Keratinocyte (primary cell): ENCODE results near the gene CAP2. TPM values are rescaled to one million over a fixed set of nuclear protein-coding genes. Genes with fewer than 3 reads are reported as not detected.

Experiments used
- DNase-seq: peaks from one replicate; pipeline ENCODE4 v3.0.0-alpha.2; 2011; ENCODE audit warnings: low read depth, missing footprints, low spot score
- FAIRE-seq: peaks from 2 replicates; lab custom pipeline; 2011; peaks lifted over from hg19 to GRCh38; lab: Jason Lieb, UNC
- H2AFZ ChIP-seq: 2 replicates; pipeline ENCODE4 v1.6.0; 2012; ENCODE audit warnings: low read length, control low read depth, inconsistent platforms; ENCODE audit not compliant: control insufficient read depth
- H3K27ac ChIP-seq: 2 replicates; pipeline ENCODE4 v1.5.1; 2011; ENCODE audit warnings: low read length; ENCODE audit not compliant: control insufficient read depth, insufficient read depth
- H3K27me3 ChIP-seq: 3 replicates; pipeline ENCODE4 v1.6.0; 2011; ENCODE audit warnings: low read length; ENCODE audit not compliant: control insufficient read depth, insufficient read depth; ENCODE audit errors: extremely low read depth
- H3K36me3 ChIP-seq, 2 experiments: 2 replicates in 1 of 2; 3 replicates in 1 of 2; pipeline ENCODE4 v1.5.1; 2011; ENCODE audit warnings: low read length in 2 of 2, mild to moderate bottlenecking in 1 of 2; ENCODE audit not compliant: control insufficient read depth in 2 of 2, insufficient read depth in 2 of 2; ENCODE audit errors: extremely low read depth in 1 of 2
- H3K4me1 ChIP-seq: 3 replicates; pipeline ENCODE4 v1.5.1; 2011; ENCODE audit warnings: low read length; ENCODE audit not compliant: control insufficient read depth, insufficient read depth; ENCODE audit errors: extremely low read depth
- H3K4me2 ChIP-seq: 3 replicates; pipeline ENCODE4 v1.6.0; 2011; ENCODE audit warnings: low read depth, low read length; ENCODE audit not compliant: control insufficient read depth, insufficient read depth; ENCODE audit errors: extremely low read depth
- H3K4me3 ChIP-seq, 3 experiments: fragments of 200-600 bp in 1 of 3; sonication (generic) in 1 of 3; 2 replicates in 2 of 3; 3 replicates in 1 of 3; pipeline ENCODE4 v1.5.1; 2011 to 2016; ENCODE audit warnings: low read length in 3 of 3, mild to moderate bottlenecking in 3 of 3, control low read depth in 2 of 3, inconsistent platforms in 1 of 3, low read depth in 1 of 3, mixed read lengths in 1 of 3, mixed run types in 1 of 3, moderate library complexity in 1 of 3; ENCODE audit not compliant: control insufficient read depth in 2 of 3, insufficient read depth in 2 of 3; ENCODE audit errors: extremely low read depth in 1 of 3
- H3K79me2 ChIP-seq: 2 replicates; pipeline ENCODE4 v1.6.0; 2012; ENCODE audit warnings: low read length; ENCODE audit not compliant: control insufficient read depth, insufficient read depth
- H3K9ac ChIP-seq: 3 replicates; pipeline ENCODE4 v1.6.0; 2011; ENCODE audit warnings: low read length; ENCODE audit not compliant: control insufficient read depth, insufficient read depth; ENCODE audit errors: extremely low read depth
- H3K9me1 ChIP-seq: 3 replicates; pipeline ENCODE4 v1.6.0; 2011; ENCODE audit warnings: low read length; ENCODE audit not compliant: control insufficient read depth, insufficient read depth; ENCODE audit errors: extremely low read depth
- H3K9me3 ChIP-seq: 2 replicates; pipeline ENCODE4 v1.5.1; 2012; ENCODE audit warnings: low read depth, low read length; ENCODE audit not compliant: control insufficient read depth
- H4K20me1 ChIP-seq: 3 replicates; pipeline ENCODE4 v1.6.0; 2011; ENCODE audit warnings: low read length; ENCODE audit not compliant: control insufficient read depth, insufficient read depth; ENCODE audit errors: extremely low read depth
- CTCF ChIP-seq, 3 experiments: IDR thresholded peaks in 1 of 3; conservative IDR thresholded peaks in 1 of 3; optimal IDR thresholded peaks in 1 of 3; 2 replicates in 2 of 3; 3 replicates in 1 of 3; pipeline versions ENCODE3 to v1.5.1; 2011; ENCODE audit warnings: low read length in 3 of 3, mild to moderate bottlenecking in 3 of 3, moderate library complexity in 2 of 3, control low read depth in 1 of 3, inconsistent platforms in 1 of 3; ENCODE audit not compliant: insufficient read depth in 2 of 3; ENCODE audit errors: extremely low read depth in 1 of 3
- EZH2 ChIP-seq: IDR thresholded peaks from one replicate; pipeline ENCODE4 v1.6.1; 2012; ENCODE audit warnings: inconsistent platforms, mild to moderate bottlenecking, low read length, moderate library complexity
- dilution Hi-C: fragments of 300-500 bp; cut with MboI; formaldehyde crosslinking; loops from one replicate; pipeline ENCODE4 v1.7.0; 2020; ENCODE audit warnings: low sequenced_read_pairs; ENCODE audit not compliant: extremely low pct_ligation_motif_present
- polyA plus RNA-seq, 5 experiments: library from polyadenylated mRNA; depleted of rRNA in 3 of 5; stranded (reverse) in 3 of 5; stranded (forward) in 1 of 5; unstranded in 1 of 5; fragments of >200 nt; gene quantifications; 1 replicate in 1 of 5; 2 replicates in 3 of 5; 3 replicates in 1 of 5; pipeline versions ENCODE4 v1.2.1 to v1.2.3, GENCODE V29; 2011 to 2012; ENCODE audit warnings: missing spikeins in 2 of 5, low read depth in 1 of 5, low replicate concordance in 1 of 5

CAP2 gene
- polyA plus RNA-seq, 1 donor (not counting 4 experiments of a cell fraction or from before 2014, with no cell fraction given) = 12.1 TPM

GRCh38 chr6:17596085-17596484 is 202.7 kb downstream of the CAP2 start:
- DNase-seq = no peak
- dilution Hi-C loops = loop anchor here (25.0 kb wide), 1 partner anchor 434 kb away; no protein-coding TSS in a partner anchor
- TF ChIP-seq EZH2 (no peak), CTCF (optimal IDR thresholded peaks at IDR 0.05 in 1 of 3, IDR thresholded peaks at IDR 0.05 in 1 of 3, conservative IDR thresholded peaks at IDR 0.05 in 1 of 3; ENCODE audit: extremely low read depth in 1 of 3, insufficient read depth in 2 of 3, low read length in 3 of 3) (no peak)

GRCh38 chr6:17599877-17600526 is 206.6 kb downstream of the CAP2 start, which contains the start of gene FAM8A1:
Gene FAM8A1, plus strand, starts transcription at chr6:17600302. Its CDS starts 108 bp downstream, at chr6:17600410.
- TF ChIP-seq EZH2 = no peak
- TF ChIP-seq CTCF (optimal IDR thresholded peaks at IDR 0.05 in 1 of 3, IDR thresholded peaks at IDR 0.05 in 1 of 3, conservative IDR thresholded peaks at IDR 0.05 in 1 of 3; ENCODE audit: extremely low read depth in 1 of 3, insufficient read depth in 2 of 3, low read length in 3 of 3) = peak in 2 of 3 experiments; percentile 11 to 75
- H3K9me3 ChIP-seq = no peaks in the 10 kb centered on the region
- FAIRE-seq (peak; percentile 79), DNase-seq (peak; percentile 33)
- peak within 1 kb of the TSS; percentile 94 for H2AFZ ChIP-seq
- peak within 1 kb of the TSS; percentile 47 for H3K27ac ChIP-seq
- H3K4me1 ChIP-seq = peaks cover 3% of the 10 kb centered on the region
- H3K79me2 ChIP-seq = no peaks in the 10 kb centered on the region
- no peaks in the 10 kb centered on the region for H3K36me3 ChIP-seq
- peak within 1 kb of the TSS; percentile 65 for H3K4me2 ChIP-seq
- H3K9me1 ChIP-seq = no peaks in the 10 kb centered on the region
- H4K20me1 ChIP-seq = no peaks in the 10 kb centered on the region
- H3K9ac ChIP-seq = peak within 1 kb of the TSS; percentile 69
- H3K4me3 ChIP-seq = peak within 1 kb of the TSS; percentile 60 to 83 (median 67)
- dilution Hi-C loops = loop anchor here (25.0 kb wide), 1 partner anchor 438 kb away; no protein-coding TSS in a partner anchor
- H3K27me3 ChIP-seq = no peaks in the 10 kb centered on the region

More at GRCh38 chr6:17596085-17596484, 202.7 kb downstream of the CAP2 start:
- FAIRE-seq = no peak
- Histone ChIP-seq H3K9me3 (no peaks in the 10 kb centered on the region), H3K36me3 (no peaks in the 10 kb centered on the region), H4K20me1 (no peaks in the 10 kb centered on the region), H3K27ac (no peak overlapping the region), H3K79me2 (no peaks in the 10 kb centered on the region), H2AFZ (no peak overlapping the region), H3K27me3 (no peaks in the 10 kb centered on the region), H3K9ac (no peak overlapping the region), H3K4me1 (no peaks in the 10 kb centered on the region), H3K4me2 (no peak overlapping the region), H3K4me3 (no peak overlapping the region), H3K9me1 (no peaks in the 10 kb centered on the region)
